Measurements from ENCODE around the gene NUP54. TPM values are rescaled to one million over a fixed set of nuclear protein-coding genes. Genes with fewer than 3 reads are reported as not detected.
A peak's percentile ranks its signal among the peaks of the same experiment; 100 is the strongest.

Gene NUP54
- total RNA-seq, 6 experiments from 2014 or later, result 13.3 to 18.9 (median 14.4) TPM

DNA sequence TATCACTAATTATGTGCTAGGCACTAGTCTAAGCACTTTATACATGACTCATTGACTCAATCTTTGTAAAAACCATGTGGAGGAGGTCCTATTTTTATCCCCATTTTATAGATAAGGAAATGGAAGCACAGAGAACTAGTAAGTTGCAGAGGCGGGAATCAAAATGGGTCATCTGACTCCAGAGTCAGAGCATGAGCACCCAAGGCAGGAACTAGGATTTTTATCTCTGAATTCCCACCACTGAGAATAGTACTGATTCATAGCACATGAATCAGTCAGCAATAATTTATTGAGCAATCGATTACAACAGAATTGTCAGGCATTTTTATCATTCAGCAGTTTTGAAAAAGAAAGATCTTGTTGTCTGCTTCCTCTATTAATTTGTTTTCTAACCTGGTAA is 46.1 kb upstream of the NUP54 start:
- no peak for DNase-seq
- 9% methylated on average over 2 of the region's 2 CpGs for WGBS (ENCODE audit: insufficient coverage, low coverage, low lambda C conversion rate, missing lambda C conversion rate)
- H3K36me3 ChIP-seq, result peaks cover 0 to 7% (median 0%) of the 10 kb centered on the region in 4 donors
- peak; percentile 15 to 73 (median 41) for ATAC-seq
- H3K27ac ChIP-seq, result peak overlapping the region; percentile 78 to 89 (median 89)
- H3K4me3 ChIP-seq, result peak overlapping the region in 2 of 3 donors; percentile 40 to 58
- H3K9me3 ChIP-seq, result no peaks in the 10 kb centered on the region
- TF ChIP-seq POLR2A (IDR thresholded peaks at IDR 0.05), result no peak
- peak in 1 of 4 donors; percentile 7 for TF ChIP-seq CTCF (IDR thresholded peaks at IDR 0.05)
- intact Hi-C loops (cut with DNase I), result no loop called here
- peaks cover 3 to 68% (median 36%) of the 10 kb centered on the region in 4 donors for H3K4me1 ChIP-seq
- H3K27me3 ChIP-seq, result no peaks in the 10 kb centered on the region

GRCh38 chr4:76192236-76192635 is 44.0 kb upstream of the NUP54 start:
- Histone ChIP-seq H3K27me3 (no peaks in the 10 kb centered on the region), H3K9me3 (no peaks in the 10 kb centered on the region), H3K36me3 (peaks cover 0 to 7% (median 2%) of the 10 kb centered on the region in 4 donors), H3K4me1 (peaks cover 0 to 64% (median 34%) of the 10 kb centered on the region in 4 donors), H3K27ac (peak overlapping the region in 2 of 3 donors; percentile 22 to 89), H3K4me3 (no peak overlapping the region)
- WGBS (ENCODE audit: insufficient coverage, low coverage, low lambda C conversion rate, missing lambda C conversion rate), result 62% methylated on average over 2 of the region's 2 CpGs
- no peak for TF ChIP-seq POLR2A (IDR thresholded peaks at IDR 0.05)
- TF ChIP-seq CTCF (IDR thresholded peaks at IDR 0.05), result no peak
- intact Hi-C loops (cut with DNase I), result no loop called here
- no peak for DNase-seq
- no peak for ATAC-seq

GRCh38 chr4:76188557-76188956 is 40.4 kb upstream of the NUP54 start:
- intact Hi-C loops (cut with DNase I), result no loop called here
- Histone ChIP-seq H3K4me3 (no peak overlapping the region), H3K9me3 (no peaks in the 10 kb centered on the region), H3K4me1 (peaks cover 0 to 64% (median 24%) of the 10 kb centered on the region in 4 donors), H3K27me3 (no peaks in the 10 kb centered on the region), H3K27ac (peak overlapping the region; percentile 42 to 78 (median 70)), H3K36me3 (peaks cover 0 to 7% (median 2%) of the 10 kb centered on the region in 4 donors)
- TF ChIP-seq POLR2A (IDR thresholded peaks at IDR 0.05) (no peak), CTCF (IDR thresholded peaks at IDR 0.05) (no peak)
- WGBS (ENCODE audit: insufficient coverage, low coverage, low lambda C conversion rate, missing lambda C conversion rate), result 100% methylated on average over 1 of the region's 3 CpGs
- no peak for ATAC-seq
- DNase-seq, result no peak

GRCh38 chr4:76188149-76188548 is 40.0 kb upstream of the NUP54 start:
- intact Hi-C loops (cut with DNase I), result no loop called here
- peak in 1 of 4 donors; percentile 5 for ATAC-seq
- peaks cover 0 to 60% (median 22%) of the 10 kb centered on the region in 4 donors for H3K4me1 ChIP-seq

More at GRCh38 chr4:76188149-76188548, 40.0 kb upstream of the NUP54 start:
- H3K4me3 ChIP-seq, result no peak overlapping the region
- no peak for DNase-seq
- H3K9me3 ChIP-seq, result no peaks in the 10 kb centered on the region
- H3K27ac ChIP-seq, result peak overlapping the region; percentile 42 to 78 (median 70)
- TF ChIP-seq CTCF (IDR thresholded peaks at IDR 0.05) (no peak), POLR2A (IDR thresholded peaks at IDR 0.05) (no peak)
- peaks cover 0 to 7% (median 2%) of the 10 kb centered on the region in 4 donors for H3K36me3 ChIP-seq
- H3K27me3 ChIP-seq, result no peaks in the 10 kb centered on the region
